ENCODE results near the gene SPEN.
A peak's percentile ranks its signal among the peaks of the same experiment; 100 is the strongest.
"Not testable (repeated sequence)": the region's sequence is repeated elsewhere in the genome, so short reads cannot be mapped to it uniquely, and the experiment has no call there.

Gene SPEN

GRCh38 chr1:15846056-15846455, 1.5 kb upstream of the SPEN start:
- not testable (repeated sequence) for H3K27ac ChIP-seq (ENCODE audit: low read depth, low read length); H4K91ac ChIP-seq (ENCODE audit: low read depth, low read length); H2AK5ac ChIP-seq (ENCODE audit: low read length); H3K23ac ChIP-seq (ENCODE audit: low read length); H2BK5ac ChIP-seq (ENCODE audit: low read depth, low read length, poor library complexity); H3K36me3 ChIP-seq (ENCODE audit: control insufficient read depth in 1 of 2, insufficient read depth in 2 of 2, low read length in 2 of 2); H4K12ac ChIP-seq (ENCODE audit: low read depth, low read length); H2BK120ac ChIP-seq (ENCODE audit: insufficient read depth, low read length, poor library complexity); H3K18ac ChIP-seq (ENCODE audit: low read length); H4K8ac ChIP-seq (ENCODE audit: low read depth, low read length); H3K4me2 ChIP-seq (ENCODE audit: low read length); H3K27me3 ChIP-seq (ENCODE audit: insufficient read depth, low read length); H2BK12ac ChIP-seq (ENCODE audit: low read length); H2AFZ ChIP-seq (ENCODE audit: insufficient read depth, low read length, poor library complexity); H3K14ac ChIP-seq (ENCODE audit: low read length); H3K4me3 ChIP-seq (ENCODE audit: low read depth, low read length); H3K4me1 ChIP-seq (ENCODE audit: control insufficient read depth in 1 of 2, insufficient read depth in 2 of 2, low read length in 2 of 2); DNase-seq; H3K9ac ChIP-seq (ENCODE audit: low read length); H3K9me3 ChIP-seq (ENCODE audit: insufficient read depth, low read depth, low read length); H3K4ac ChIP-seq (ENCODE audit: low read depth, low read length)
- no CpG with 5 or more reads among the region's 11 CpGs for WGBS (ENCODE audit: extremely low coverage, insufficient coverage, insufficient read length)
- peaks cover 17% of the 10 kb centered on the region for H3K79me2 ChIP-seq (ENCODE audit: control insufficient read depth, insufficient read depth, low read length, poor library complexity)
- peaks cover 24% of the 10 kb centered on the region for H3K79me1 ChIP-seq (ENCODE audit: low read length)

- Histone ChIP-seq H3K14ac (ENCODE audit: low read length) (peak overlapping the region; percentile 77), H2AFZ (ENCODE audit: insufficient read depth, low read length, poor library complexity) (peak overlapping the region; percentile 97), H3K18ac (ENCODE audit: low read length) (peak overlapping the region; percentile 94), H2BK120ac (ENCODE audit: insufficient read depth, low read length, poor library complexity) (peak overlapping the region; percentile 68), H2BK12ac (ENCODE audit: low read length) (peak overlapping the region; percentile 75), H3K27me3 (ENCODE audit: insufficient read depth, low read length) (no peaks in the 10 kb centered on the region), H2BK5ac (ENCODE audit: low read depth, low read length, poor library complexity) (peak overlapping the region; percentile 79), H3K27ac (ENCODE audit: low read depth, low read length) (peak overlapping the region; percentile 94), H3K4me3 (ENCODE audit: low read depth, low read length) (peak overlapping the region; percentile 92), H4K8ac (ENCODE audit: low read depth, low read length) (peak overlapping the region; percentile 71), H3K9me3 (ENCODE audit: insufficient read depth, low read depth, low read length) (no peaks in the 10 kb centered on the region), H3K23ac (ENCODE audit: low read length) (no peak overlapping the region), H3K9ac (ENCODE audit: low read length) (peak overlapping the region; percentile 91), H3K79me1 (ENCODE audit: low read length) (peaks cover 24% of the 10 kb centered on the region), H4K91ac (ENCODE audit: low read depth, low read length) (peak overlapping the region; percentile 89), H3K36me3 (ENCODE audit: control insufficient read depth in 1 of 2, insufficient read depth in 2 of 2, low read length in 2 of 2) (no peaks in the 10 kb centered on the region), H3K4ac (ENCODE audit: low read depth, low read length) (peak overlapping the region; percentile 95), H3K4me2 (ENCODE audit: low read length) (peak overlapping the region; percentile 84), H2AK5ac (ENCODE audit: low read length) (peak overlapping the region; percentile 79), H3K4me1 (ENCODE audit: control insufficient read depth in 1 of 2, insufficient read depth in 2 of 2, low read length in 2 of 2) (peaks cover 0 to 1% of the 10 kb centered on the region in 2 experiments), H4K12ac (ENCODE audit: low read depth, low read length) (peak overlapping the region; percentile 86), H3K79me2 (ENCODE audit: control insufficient read depth, insufficient read depth, low read length, poor library complexity) (peaks cover 19% of the 10 kb centered on the region)
- WGBS (ENCODE audit: extremely low coverage, insufficient coverage, insufficient read length): no CpG with 5 or more reads among the region's 34 CpGs
- DNase-seq: no peak
These were observed 311 bp downstream of the SPEN start for GRCh38 chr1:15847893-15848142.

DNA sequence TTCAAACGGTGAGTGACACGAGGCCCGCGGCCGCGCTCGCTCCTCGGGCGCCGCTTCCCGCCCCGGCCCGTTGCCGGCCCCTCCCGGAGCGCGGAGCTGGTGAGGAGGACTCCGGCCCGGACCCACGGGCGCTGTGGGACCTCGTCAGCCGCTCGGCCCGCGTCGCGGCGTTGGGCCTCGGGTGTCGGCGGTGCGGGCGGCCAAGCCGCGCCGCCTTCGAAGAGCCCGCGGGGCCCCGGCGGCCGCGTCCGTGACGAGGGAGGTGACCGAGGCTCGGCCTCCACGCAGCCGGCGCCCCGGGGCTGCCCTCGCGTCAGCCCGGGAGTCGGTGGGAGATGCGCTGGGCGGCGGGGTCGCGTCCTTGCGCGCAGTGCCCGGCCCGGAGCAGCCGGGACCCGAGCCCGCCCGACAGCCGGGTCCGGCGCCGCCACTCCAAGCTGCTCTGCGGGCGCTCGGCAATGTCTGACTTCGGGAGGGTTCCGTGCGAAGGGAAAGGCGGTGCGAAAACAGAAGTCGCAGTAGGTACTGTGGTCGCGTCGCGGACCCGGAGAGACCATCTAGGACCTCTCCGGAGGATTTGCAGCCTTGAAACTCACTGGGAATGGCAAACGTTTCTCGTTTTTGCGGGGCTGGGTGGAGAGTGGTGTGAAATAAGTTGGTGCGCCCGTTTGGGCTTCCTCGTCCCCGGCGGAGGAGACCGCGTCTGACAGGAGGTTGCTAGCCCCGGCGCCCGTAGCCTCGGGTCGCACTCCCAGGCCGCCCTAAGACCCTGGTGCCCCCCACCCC, 829 bp downstream of the SPEN start:
- H3K18ac ChIP-seq (ENCODE audit: low read length): peak overlapping the region; percentile 94
- H3K4me3 ChIP-seq (ENCODE audit: low read depth, low read length): peak overlapping the region; percentile 92
- peak overlapping the region; percentile 91 for H3K9ac ChIP-seq (ENCODE audit: low read length)
- peak overlapping the region; percentile 95 for H3K4ac ChIP-seq (ENCODE audit: low read depth, low read length)
- H4K91ac ChIP-seq (ENCODE audit: low read depth, low read length): peak overlapping the region; percentile 89
- H2AK5ac ChIP-seq (ENCODE audit: low read length): peak overlapping the region; percentile 79
- WGBS (ENCODE audit: extremely low coverage, insufficient coverage, insufficient read length): no CpG with 5 or more reads among the region's 104 CpGs
- H3K14ac ChIP-seq (ENCODE audit: low read length): peak overlapping the region; percentile 77
- no peaks in the 10 kb centered on the region for H3K9me3 ChIP-seq (ENCODE audit: insufficient read depth, low read depth, low read length)
- H3K79me2 ChIP-seq (ENCODE audit: control insufficient read depth, insufficient read depth, low read length, poor library complexity): peaks cover 19% of the 10 kb centered on the region
- peak overlapping the region; percentile 84 for H3K4me2 ChIP-seq (ENCODE audit: low read length)
- peak overlapping the region; percentile 86 for H4K12ac ChIP-seq (ENCODE audit: low read depth, low read length)
- peak overlapping the region; percentile 97 for H2AFZ ChIP-seq (ENCODE audit: insufficient read depth, low read length, poor library complexity)
- H3K27me3 ChIP-seq (ENCODE audit: insufficient read depth, low read length): no peaks in the 10 kb centered on the region
- no peak overlapping the region for H3K23ac ChIP-seq (ENCODE audit: low read length)
- H4K8ac ChIP-seq (ENCODE audit: low read depth, low read length): peak overlapping the region; percentile 71
- H2BK120ac ChIP-seq (ENCODE audit: insufficient read depth, low read length, poor library complexity): peak overlapping the region; percentile 68
- peak overlapping the region; percentile 94 for H3K27ac ChIP-seq (ENCODE audit: low read depth, low read length)
- peaks cover 0 to 1% of the 10 kb centered on the region in 2 experiments for H3K4me1 ChIP-seq (ENCODE audit: control insufficient read depth in 1 of 2, insufficient read depth in 2 of 2, low read length in 2 of 2)
- H2BK12ac ChIP-seq (ENCODE audit: low read length): peak overlapping the region; percentile 75
- H3K79me1 ChIP-seq (ENCODE audit: low read length): peaks cover 24% of the 10 kb centered on the region
- peak; percentile 23 to 60 for DNase-seq
- no peaks in the 10 kb centered on the region for H3K36me3 ChIP-seq (ENCODE audit: control insufficient read depth in 1 of 2, insufficient read depth in 2 of 2, low read length in 2 of 2)
- H2BK5ac ChIP-seq (ENCODE audit: low read depth, low read length, poor library complexity): peak overlapping the region; percentile 79

GRCh38 chr1:15848929-15849774, 1.6 kb downstream of the SPEN start:
- Histone ChIP-seq H2BK120ac (ENCODE audit: insufficient read depth, low read length, poor library complexity) (peak overlapping the region; percentile 83), H3K79me1 (ENCODE audit: low read length) (peaks cover 24% of the 10 kb centered on the region), H3K4me2 (ENCODE audit: low read length) (peak overlapping the region; percentile 84), H3K9ac (ENCODE audit: low read length) (peak overlapping the region; percentile 91), H2BK5ac (ENCODE audit: low read depth, low read length, poor library complexity) (peak overlapping the region; percentile 81), H2AFZ (ENCODE audit: insufficient read depth, low read length, poor library complexity) (peak overlapping the region; percentile 59), H3K79me2 (ENCODE audit: control insufficient read depth, insufficient read depth, low read length, poor library complexity) (peaks cover 19% of the 10 kb centered on the region), H4K8ac (ENCODE audit: low read depth, low read length) (peak overlapping the region; percentile 71), H3K27ac (ENCODE audit: low read depth, low read length) (peak overlapping the region; percentile 94), H3K4me1 (ENCODE audit: control insufficient read depth in 1 of 2, insufficient read depth in 2 of 2, low read length in 2 of 2) (peaks cover 0 to 1% of the 10 kb centered on the region in 2 experiments), H3K36me3 (ENCODE audit: control insufficient read depth in 1 of 2, insufficient read depth in 2 of 2, low read length in 2 of 2) (no peaks in the 10 kb centered on the region), H3K27me3 (ENCODE audit: insufficient read depth, low read length) (no peaks in the 10 kb centered on the region), H4K12ac (ENCODE audit: low read depth, low read length) (peak overlapping the region; percentile 83), H3K4ac (ENCODE audit: low read depth, low read length) (peak overlapping the region; percentile 95), H2BK12ac (ENCODE audit: low read length) (no peak overlapping the region), H3K14ac (ENCODE audit: low read length) (peak overlapping the region; percentile 77), H4K91ac (ENCODE audit: low read depth, low read length) (peak overlapping the region; percentile 89), H3K4me3 (ENCODE audit: low read depth, low read length) (peak overlapping the region; percentile 92), H2AK5ac (ENCODE audit: low read length) (peak overlapping the region; percentile 12), H3K9me3 (ENCODE audit: insufficient read depth, low read depth, low read length) (no peaks in the 10 kb centered on the region), H3K18ac (ENCODE audit: low read length) (peak overlapping the region; percentile 94), H3K23ac (ENCODE audit: low read length) (no peak overlapping the region)
- no CpG with 5 or more reads among the region's 44 CpGs for WGBS (ENCODE audit: extremely low coverage, insufficient coverage, insufficient read length)
- DNase-seq: peak; percentile 89
